ENCODE results near the gene NRG3.

GRCh38 chr10:82238291-82238690 is 363.3 kb downstream of the NRG3 start:
- TF ChIP-seq CTCF (IDR thresholded peaks at IDR 0.05) (no peak), POLR2A (IDR thresholded peaks at IDR 0.05) (no peak)
